GM21825 (cell line): Measurements from ENCODE around the gene GNRHR.
"Not testable (repeated sequence)": the region's sequence is repeated elsewhere in the genome, so short reads cannot be mapped to it uniquely, and the experiment has no call there.

ENCODE experiments used
- ATAC-seq: cut with Tn5 transposase; IDR thresholded peaks from one replicate; pipeline ENCODE4 v1.9.1; 2021; ENCODE audit warnings: mild to moderate bottlenecking, moderate library complexity; ENCODE audit not compliant: unreplicated experiment

The GNRHR gene

DNA sequence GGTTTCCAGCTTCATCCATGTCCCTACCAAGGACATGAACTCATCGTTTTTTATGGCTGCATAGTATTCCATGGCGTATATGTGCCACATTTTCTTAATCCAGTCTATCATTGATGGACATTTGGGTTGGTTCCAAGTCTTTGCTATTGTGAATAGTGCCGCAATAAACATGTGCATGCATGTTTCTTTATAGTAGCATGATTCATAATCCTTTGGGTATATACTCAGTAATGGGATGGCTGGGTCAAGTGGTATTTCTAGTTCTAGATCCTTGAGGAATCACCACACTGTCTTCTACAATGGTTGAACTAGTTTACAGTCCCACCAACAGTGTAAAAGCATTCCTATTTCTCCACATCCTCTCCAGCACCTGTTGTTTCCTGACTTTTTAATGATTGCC lies 23.7 kb downstream of the GNRHR start:
- ATAC-seq: not testable (repeated sequence)

DNA sequence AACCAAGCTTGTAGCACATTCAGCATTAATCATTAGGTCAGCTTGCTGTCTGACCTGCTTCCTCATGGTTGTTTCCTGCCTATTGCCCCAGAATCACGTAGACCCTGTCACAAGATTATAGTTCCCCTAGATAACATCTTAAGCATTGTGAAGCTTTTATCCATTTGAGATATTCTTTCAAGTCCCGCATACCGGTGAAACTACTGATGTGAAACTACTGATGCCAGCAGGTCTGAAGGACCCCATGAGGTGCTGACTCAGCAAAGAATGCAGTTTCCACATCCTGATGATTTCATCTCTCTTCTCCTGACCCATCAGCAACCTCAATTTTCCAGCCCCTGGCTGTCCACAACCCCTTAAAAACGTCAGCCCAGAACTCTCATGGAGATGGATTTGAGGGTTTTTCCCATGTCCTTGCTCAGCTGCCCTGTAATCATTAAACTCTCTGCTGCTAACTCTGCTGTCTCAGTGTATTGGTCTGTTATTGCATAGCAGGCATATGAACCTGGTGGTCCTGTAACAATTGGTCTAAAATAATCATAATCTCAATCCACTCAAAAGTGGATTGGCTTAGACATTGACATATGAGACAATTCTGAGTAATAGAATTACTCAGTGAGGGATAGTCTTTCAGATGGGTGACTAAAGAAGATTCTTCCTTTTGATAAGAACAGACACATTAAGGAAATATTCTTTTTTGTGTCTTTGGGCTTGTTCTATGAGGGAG lies 26.9 kb downstream of the GNRHR start:
- no peak for ATAC-seq

DNA sequence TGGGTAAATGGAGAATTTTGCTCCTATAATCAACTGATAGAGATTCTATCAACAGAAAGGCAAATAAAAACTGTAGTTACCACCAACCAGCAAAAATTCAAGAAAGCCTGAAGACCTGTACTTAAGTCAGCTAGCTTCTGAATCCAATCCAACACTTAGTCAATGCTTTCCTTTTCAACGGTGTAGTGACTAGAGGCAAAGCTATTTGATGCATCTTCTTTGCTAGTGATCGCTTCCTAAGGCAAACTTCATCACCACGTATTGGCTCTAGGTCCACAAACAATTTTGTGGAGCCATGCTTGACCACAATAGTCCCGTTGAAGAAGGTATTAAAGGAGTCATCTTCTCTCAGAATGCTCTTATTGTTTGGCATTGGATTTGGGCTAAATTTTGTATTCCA lies 28.2 kb downstream of the GNRHR start:
- ATAC-seq: no peak

DNA sequence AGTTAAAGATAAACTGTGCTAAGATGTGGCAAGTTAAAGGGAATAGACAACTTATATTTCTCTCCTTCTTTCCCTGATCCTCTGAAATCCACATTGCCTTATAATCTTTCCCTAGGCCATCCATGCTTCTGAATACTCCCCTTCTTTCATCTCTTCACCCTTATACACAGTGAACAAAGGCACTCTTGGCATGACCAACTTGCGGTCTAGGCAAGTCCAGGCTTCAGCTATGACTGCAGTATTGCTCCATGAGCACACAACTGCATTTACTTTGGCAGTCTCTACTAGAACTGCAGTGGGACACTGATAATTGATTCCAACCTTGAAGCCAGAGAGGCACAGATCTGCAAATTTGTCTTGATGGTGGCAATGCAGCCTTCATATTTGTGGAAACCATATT lies 29.1 kb downstream of the GNRHR start:
- ATAC-seq: no peak

DNA sequence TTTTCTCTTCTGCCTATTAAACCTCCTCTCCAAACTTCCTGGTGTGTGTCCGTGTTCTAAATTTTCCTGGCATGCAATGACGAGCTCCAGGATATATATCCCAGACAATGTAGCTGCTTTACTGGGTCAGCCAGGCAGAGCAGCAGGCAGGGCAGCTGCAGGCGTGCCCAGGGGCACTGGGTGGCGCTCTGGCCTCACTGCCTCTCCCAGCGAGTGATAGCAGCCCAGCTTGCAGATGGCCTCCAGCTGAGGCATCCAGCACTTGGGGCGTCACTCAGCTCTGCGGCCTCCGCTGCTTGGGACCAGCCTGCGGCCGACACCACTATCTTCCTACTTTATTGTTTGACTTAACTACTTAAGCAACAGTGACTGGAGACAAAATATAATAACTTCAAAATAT lies 30.2 kb downstream of the GNRHR start:
- ATAC-seq: no peak

DNA sequence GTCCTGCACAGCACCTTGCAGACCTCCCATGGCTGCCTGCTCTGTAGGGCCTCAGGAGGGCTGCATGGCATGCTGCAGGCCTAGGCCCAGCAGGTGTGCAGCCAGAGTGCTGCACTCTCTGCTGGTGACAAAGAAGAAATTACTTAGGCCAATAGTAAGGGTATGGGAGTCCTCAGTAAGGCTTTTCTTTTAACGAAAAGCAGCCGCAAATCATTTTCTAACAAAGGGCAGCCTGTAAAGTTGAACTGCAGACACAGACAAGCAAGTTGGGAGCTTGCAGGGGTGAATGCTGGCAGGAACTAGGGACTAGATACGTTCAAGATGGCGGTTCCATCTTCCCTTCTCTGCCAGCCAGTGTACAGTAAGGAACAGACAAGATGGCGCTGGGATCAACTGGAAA lies 30.8 kb downstream of the GNRHR start:
- ATAC-seq: no peak

DNA sequence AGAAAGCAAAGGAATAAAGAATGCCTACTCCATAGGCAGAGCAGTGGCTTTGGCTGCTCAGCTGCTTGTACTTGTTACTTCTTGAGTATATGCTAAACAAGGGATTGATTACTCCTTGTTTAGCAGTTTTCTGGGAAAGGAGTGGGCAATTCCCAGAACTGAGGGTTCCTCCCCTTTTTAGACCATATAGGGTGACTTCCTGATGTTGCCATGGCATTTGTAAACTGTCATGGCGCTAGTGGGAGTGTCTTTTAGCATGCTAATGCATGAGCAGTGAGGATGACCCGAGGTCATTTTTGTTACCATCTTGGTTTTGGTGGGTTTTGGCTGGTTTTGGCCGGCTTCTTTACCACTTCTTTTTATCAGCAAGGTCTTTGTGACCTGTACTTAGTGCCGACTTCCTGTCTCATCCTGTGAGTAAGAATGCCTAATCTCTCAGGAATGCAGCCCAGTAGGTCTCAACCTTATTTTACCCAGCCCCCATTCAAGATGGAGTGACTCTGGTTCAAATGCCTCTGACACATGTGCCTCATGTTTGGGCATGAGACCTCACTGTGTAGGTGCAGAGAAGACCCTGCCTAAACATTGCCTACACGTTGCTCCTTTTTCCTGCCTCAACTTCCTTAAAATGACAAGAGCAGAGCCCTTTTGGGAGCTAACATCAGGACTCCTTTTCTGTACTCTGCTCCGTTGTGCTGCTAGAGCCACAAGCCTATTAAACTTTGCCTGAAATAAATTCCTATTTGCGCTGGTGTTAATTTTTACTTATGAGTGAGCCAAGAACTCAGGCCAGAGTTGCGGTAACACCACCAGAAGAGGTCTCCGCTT lies 32.2 kb downstream of the GNRHR start:
- no peak for ATAC-seq

DNA sequence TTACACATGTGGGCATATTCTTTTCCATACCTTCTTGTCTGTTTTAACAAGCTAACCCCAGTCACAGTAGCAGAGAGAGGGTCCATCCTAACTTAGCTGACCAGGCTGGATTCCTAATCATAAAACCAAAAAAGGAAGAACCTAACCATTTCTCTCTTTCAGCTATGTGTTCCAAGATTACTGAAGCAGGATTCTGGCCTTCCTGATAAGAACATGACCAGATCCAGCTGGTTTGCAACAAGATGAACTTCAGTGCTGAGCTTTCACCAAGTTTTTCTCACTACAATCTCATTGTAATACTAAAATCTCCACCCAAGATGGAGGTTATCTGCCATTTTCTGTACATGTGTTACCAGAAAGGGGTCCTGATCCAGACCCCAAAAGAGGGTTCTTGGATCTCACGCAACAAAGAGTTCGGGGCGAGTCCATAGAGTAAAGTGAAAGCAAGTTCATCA lies 32.8 kb downstream of the GNRHR start:
- no peak for ATAC-seq

DNA sequence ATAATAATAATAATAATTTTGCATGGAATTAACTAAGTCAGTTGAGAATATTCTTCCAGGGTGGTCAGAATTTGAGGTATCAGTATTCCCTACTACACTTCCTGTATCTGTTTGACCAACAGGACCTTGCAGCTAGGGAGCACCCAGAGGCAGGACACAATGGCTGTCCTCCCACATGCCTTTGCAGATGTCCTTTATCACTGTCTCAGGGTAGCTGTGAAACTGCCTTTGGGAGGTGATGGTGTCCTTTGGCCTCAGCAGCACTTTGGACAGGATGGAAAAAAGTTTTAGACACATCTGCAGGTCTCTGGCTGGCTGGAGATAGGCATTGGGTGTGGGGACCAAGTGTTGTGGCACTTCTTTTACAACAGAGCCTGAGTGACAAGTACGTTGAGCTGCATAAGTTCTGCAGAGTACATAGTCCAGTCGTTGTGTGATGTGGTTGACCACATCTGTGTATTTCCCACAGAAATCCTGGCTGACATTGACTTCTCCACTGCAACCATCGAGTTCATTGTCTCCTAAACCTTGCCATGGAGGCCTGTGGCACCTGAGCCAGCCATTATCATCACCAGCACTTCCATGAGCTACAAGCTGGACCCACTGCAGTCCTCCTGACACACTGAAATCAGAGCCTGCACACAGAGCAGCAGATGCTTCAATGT lies 34.1 kb downstream of the GNRHR start:
- ATAC-seq: no peak

DNA sequence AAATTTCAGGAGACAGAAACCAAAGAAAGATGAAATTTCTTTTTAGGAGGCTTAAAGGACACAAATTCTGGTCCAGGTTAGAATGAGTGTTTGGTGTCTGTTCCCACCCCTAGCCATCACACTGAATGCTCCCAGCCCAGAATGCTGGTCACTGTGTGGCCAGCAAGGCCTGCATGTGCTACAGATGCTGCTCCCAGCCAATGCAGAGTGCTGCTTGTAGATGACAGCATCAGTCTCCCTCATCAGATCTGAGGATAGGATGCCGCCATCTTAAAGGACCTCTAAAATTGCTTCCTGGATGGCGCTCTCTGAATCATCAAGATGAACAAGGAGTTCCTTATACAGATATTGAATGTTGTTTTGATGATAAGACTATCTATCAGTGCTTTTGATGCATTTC lies 35.3 kb downstream of the GNRHR start:
- ATAC-seq: no peak

DNA sequence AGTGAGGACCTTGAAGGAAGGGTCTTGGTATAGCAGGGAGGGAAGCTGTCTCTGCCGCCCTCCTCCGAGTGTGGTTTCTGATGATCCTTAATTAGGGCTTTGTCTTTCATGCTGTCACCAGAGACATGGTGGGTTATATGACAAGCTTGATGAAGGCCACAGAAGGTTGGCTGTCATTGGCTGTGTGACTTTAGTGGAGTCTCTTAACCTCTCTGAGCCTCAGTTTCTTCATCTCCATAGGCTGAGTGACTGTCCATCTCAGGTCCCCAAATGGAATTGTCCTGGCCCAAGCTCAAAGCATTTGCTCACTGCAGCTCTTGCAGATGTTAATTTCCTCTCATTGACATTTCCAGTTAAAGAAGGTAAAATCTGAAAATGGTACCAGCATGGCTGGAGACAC lies 36.6 kb downstream of the GNRHR start:
- ATAC-seq: no peak

DNA sequence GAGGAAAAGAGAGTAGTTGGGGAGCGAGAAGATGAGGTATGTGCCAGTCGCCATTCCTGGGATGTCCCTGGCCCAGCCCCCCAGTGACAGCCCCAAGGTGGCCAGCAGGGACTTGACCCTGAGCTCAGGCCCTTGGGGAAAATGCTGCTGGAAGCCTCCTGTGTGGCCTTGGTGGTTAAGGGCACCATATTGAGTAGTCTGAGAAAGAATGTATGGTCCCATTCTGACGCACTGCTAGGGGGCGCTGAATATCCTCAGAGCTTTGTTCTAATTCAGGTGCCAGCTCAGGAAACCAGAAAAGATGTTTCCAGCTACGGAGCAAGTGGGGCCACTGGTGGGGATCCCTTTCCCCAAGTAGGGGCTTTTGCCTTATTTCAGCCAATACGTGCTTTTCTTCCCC lies 39.2 kb downstream of the GNRHR start:
- ATAC-seq: no peak

DNA sequence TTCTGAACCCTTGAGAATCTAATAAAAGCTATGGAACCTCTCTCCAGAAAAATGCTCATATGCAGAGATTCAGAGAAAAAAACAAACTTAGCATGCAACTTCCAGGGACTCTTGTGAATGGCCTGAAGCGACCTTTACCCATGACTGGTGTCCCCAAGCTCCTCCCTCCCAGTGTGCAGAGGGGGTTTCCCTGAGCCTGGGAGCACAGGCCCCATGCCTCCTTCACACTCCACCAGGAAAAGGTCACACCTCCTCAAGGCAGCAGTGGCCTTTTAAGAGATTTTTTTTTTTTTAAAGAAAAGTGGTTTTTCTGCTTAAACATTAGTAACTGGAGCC lies 40.0 kb downstream of the GNRHR start:
- ATAC-seq: peak; percentile 89

DNA sequence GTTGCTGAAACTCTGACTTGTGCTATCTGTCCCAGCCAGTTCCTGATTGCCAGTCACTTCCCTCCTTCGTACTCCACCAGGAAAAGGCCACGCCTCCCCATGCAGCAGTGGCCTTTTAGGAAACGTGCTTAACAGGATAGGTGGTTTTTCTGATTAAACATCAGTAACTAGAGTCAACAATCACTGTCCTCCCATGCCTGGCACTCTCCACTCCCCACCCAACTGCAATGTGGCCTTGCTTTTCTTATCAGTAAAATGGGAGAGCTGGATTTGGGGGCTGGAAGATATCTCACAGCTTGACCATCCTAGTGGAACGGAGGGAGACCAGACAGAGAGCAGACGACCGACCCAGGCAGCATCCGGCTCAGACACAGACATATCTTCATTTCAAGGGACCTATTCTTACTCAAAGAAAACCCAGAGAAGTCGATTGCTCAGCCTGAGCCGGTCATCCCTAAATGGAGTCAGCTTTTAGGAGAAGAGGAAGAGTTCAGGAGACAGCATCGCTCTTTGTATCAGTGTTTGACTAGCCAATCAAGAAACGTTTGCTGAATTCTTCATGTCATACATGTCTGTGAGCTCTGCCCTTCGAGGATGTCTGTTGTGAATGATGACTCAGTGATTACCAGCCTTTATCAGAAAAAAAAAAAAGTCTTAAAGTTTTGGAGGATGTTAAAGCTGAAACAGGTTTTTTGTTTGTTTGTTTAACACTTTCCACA lies 40.5 kb downstream of the GNRHR start:
- no peak for ATAC-seq

DNA sequence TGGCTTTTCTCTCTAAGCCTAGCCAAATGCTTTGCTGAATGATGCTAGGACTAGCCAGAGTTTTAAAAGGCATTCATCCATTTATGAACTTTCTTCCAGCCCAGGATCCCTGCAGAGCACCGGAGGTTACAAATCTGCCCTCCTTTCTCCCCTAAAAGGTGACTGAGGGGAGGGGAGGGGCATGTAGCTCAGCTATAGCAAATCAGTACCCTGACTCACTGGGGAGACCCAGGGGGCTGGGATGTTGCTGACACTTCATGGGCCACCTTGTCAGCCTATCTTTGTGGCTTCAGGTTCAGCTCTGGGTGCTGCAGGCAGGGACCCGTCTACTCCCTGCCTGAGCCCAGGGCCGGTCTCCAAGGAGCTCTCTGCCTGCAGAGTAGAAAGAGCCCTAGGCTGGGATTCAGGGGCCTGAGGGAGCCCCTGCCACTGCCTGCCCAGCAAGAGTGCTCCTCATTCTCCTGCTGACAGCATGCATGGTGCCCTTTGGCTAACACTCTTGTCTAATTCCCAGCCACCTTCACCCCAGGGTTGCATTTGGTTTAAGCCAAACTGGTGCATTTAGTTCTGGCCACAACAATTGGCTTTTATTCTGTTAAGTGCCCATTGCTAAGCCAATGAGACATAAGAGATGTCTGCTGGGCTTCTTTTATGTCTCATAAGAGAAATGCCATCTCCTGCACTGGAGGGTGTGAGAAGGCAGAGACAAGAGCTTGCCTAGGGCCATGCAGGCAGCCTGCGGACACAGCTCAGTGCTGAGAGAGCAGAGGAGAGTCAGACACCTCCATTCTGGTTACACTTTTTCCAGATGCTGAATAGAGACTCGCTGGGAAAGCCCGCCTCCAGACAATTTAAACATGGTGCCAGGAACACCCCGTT lies 41.3 kb downstream of the GNRHR start:
- no peak for ATAC-seq

DNA sequence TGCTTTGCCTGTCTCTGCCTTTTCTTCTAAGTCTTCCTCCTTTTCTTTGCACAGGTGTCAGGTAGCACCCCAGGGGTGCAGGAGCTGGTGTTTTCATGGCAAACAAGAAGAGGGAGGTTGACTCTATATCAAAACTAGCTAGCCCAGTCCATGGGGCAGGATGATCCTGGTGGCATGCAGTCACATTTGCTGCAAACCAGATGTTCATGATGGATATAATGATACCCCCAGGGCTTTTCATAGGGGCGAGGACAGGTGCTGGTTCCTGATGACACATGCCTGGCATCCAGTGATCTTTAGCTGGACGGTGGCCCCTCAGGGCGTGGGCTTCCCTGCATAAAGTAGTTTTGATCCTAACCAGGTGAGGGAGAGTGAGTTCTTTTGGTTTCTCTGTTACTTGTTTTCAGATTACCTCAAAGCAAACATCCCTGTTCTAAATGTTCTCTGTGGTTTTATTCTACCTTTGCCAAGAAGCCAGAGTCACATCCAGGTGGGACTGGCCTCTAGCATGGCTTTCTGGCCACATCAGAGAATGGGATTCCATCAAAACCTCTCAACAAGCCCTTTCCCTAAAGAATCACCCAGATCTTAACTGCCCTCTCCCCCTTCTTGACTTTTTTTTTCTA lies 42.1 kb downstream of the GNRHR start:
- no peak for ATAC-seq

DNA sequence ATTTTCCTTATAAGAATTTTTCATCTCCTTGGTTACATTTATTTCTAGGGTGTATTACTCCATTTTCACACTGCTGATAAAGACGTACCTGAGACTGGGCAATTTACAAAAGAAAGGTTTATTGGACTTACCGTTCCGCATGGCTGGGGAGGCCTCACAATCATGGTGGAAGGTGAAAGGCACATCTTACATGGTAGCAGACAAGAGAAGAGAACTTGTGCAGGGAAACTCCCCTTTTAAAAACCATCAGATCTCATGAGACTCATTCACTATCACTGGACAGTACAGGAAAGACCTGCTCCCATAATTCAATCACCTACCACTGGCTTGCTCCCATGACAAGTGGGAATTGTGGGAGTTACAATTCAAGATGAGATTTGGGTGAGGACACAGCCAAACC lies 47.5 kb downstream of the GNRHR start:
- not testable (repeated sequence) for ATAC-seq

DNA sequence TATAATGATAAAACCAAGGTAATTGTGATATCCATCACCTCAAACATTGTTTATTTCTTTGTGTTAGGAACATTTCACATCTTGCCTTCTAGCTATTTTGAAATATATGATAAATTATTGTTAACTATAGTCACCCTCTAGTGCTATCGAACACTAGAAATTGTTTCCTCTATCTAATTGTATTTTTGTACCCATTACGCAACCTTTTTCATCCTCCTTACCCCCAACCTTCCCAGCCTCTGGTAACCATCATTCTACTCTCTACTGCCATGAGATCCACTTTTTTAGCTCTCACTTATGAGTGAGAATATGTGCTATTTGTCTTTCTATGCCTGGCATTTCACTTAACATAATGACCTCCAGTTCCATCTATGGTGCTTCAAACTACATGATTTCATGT lies 49.3 kb downstream of the GNRHR start:
- no peak for ATAC-seq

DNA sequence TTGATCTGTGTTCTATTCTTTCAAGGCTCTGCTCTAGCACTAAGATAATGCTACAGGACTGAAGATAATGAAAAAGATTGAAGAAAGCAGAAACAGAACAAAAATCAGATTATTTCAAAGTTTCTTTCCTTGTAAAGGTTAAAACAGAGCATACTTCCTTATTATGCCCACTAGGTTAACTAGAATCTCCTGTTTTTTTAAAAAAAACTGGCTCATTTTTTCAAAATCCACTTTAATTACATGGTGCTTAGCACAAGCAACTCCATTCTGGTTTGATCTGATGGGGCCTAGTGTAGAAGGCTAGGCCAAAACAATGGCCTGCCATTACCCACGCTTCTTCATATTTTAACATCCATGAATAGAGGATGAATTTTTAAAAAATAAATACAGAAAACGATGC lies 52.0 kb downstream of the GNRHR start:
- no peak for ATAC-seq

DNA sequence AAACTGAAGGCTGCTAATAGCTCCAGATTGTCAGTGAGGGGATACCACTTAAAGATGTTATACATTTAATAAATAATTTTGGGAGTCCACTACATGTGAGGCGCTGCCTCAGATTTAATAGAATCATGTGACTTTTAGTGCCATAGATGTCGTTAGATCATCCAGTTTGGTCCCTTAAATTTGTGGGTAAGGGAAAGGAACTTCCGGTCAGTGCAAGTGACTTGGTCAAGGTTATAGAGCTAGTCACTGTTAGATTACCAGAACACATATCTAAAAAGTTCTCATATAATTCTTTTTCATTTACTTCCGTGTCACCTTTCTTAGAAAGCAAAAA lies 52.7 kb downstream of the GNRHR start:
- no peak for ATAC-seq
